Endothelial cell of umbilical vein (primary cell): Measurements from ENCODE around the gene PDE11A. TPM values are rescaled to one million over a fixed set of nuclear protein-coding genes. Genes with fewer than 3 reads are reported as not detected.

ENCODE experiments used
- BruUV-seq: library from RNA; stranded (reverse); fragments of 400-500 nt; replicated peaks from 2 replicates; lab custom pipeline; 2021; lab: Mats Ljungman, UMichigan
- CTCF ChIA-PET: fragments of 300-600, 350-600 bp; sonication (Branson Sonifier 250); formaldehyde crosslinking; loops from one replicate; lab custom pipeline; 2021; ENCODE audit warnings: antibody characterized with exemption, inconsistent platforms; lab: Charles Lee
- POLR2A ChIA-PET: fragments of 300-600, 350-600 bp; sonication (Branson Sonifier 250); formaldehyde crosslinking; loops from one replicate; lab custom pipeline; 2021; ENCODE audit warnings: antibody characterized with exemption, inconsistent platforms; lab: Charles Lee
- DNase-seq: peaks from one replicate; pipeline ENCODE4 v3.0.0-alpha.2; 2011; ENCODE audit warnings: low read depth, low spot score
- FAIRE-seq: peaks from 2 replicates; lab custom pipeline; 2011; peaks lifted over from hg19 to GRCh38; lab: Jason Lieb, UNC
- H2AFZ ChIP-seq: 2 replicates; pipeline ENCODE4 v1.6.0; 2012; ENCODE audit warnings: low read depth, low read length, control low read depth, inconsistent platforms
- H3K27ac ChIP-seq: 2 replicates; pipeline ENCODE4 v1.5.1; 2011; ENCODE audit warnings: low read depth, mild to moderate bottlenecking, control low read depth, low read length, moderate library complexity; ENCODE audit not compliant: insufficient read depth
- H3K27me3 ChIP-seq, 2 experiments: 2 replicates each; pipeline versions ENCODE4 v1.6.0 to v1.6.1; 2011; ENCODE audit warnings: low read length in 2 of 2, mixed read lengths in 1 of 2; ENCODE audit not compliant: control insufficient read depth in 2 of 2, insufficient read depth in 2 of 2
- H3K36me3 ChIP-seq, 2 experiments: 2 replicates in 1 of 2; 3 replicates in 1 of 2; pipeline ENCODE4 v1.5.1; 2011; ENCODE audit warnings: low read length in 2 of 2, mild to moderate bottlenecking in 1 of 2, moderate library complexity in 1 of 2; ENCODE audit not compliant: control insufficient read depth in 2 of 2, insufficient read depth in 2 of 2; ENCODE audit errors: extremely low read depth in 1 of 2
- H3K4me1 ChIP-seq: 3 replicates; pipeline ENCODE4 v1.5.1; 2011; ENCODE audit warnings: mild to moderate bottlenecking, low read length; ENCODE audit not compliant: control insufficient read depth, insufficient read depth; ENCODE audit errors: extremely low read depth
- H3K4me2 ChIP-seq: 2 replicates; pipeline ENCODE4 v1.6.1; 2011; ENCODE audit warnings: low read length, control low read depth, mixed read lengths; ENCODE audit not compliant: insufficient read depth
- H3K4me3 ChIP-seq, 3 experiments: fragments of 200-600 bp in 1 of 3; sonication (generic), shearing (Covaris generic) in 1 of 3; replicated peaks in 1 of 3; 2 replicates each; pipeline ENCODE4 v1.5.1; 2011 to 2016; ENCODE audit warnings: control low read depth in 3 of 3, low read length in 3 of 3, mild to moderate bottlenecking in 2 of 3, inconsistent platforms in 1 of 3, low read depth in 1 of 3, moderate library complexity in 1 of 3; ENCODE audit not compliant: insufficient read depth in 1 of 3
- H3K79me2 ChIP-seq: 2 replicates; pipeline ENCODE4 v1.6.0; 2012; ENCODE audit warnings: low read length, inconsistent platforms; ENCODE audit not compliant: control insufficient read depth, insufficient read depth
- H3K9ac ChIP-seq: replicated peaks from 2 replicates; pipeline ENCODE3; 2011; ENCODE audit warnings: low read length, control low read depth; ENCODE audit not compliant: insufficient read depth; ENCODE audit errors: extremely low read depth
- H3K9me1 ChIP-seq: replicated peaks from 3 replicates; pipeline ENCODE4 v1.6.0; 2011; ENCODE audit warnings: mild to moderate bottlenecking, low read length; ENCODE audit not compliant: control insufficient read depth, insufficient read depth; ENCODE audit errors: extremely low read depth
- H3K9me3 ChIP-seq: replicated peaks from 2 replicates; pipeline ENCODE4 v1.5.1; 2012; ENCODE audit warnings: low read length, inconsistent platforms; ENCODE audit not compliant: control insufficient read depth, insufficient read depth
- H4K20me1 ChIP-seq: replicated peaks from 2 replicates; pipeline ENCODE3; 2011; ENCODE audit warnings: mild to moderate bottlenecking, low read length; ENCODE audit not compliant: control insufficient read depth, insufficient read depth; ENCODE audit errors: extremely low read depth
- CTCF ChIP-seq, 2 donors: IDR thresholded peaks; 1 replicate in 1 of 2; 2 replicates in 1 of 2; pipeline ENCODE4 v1.5.1; 2011; ENCODE audit warnings: low read length in 2 of 2, mild to moderate bottlenecking in 2 of 2, moderate library complexity in 2 of 2, control low read depth in 1 of 2, inconsistent platforms in 1 of 2, low read depth in 1 of 2; ENCODE audit not compliant: insufficient read depth in 1 of 2; ENCODE audit errors: extremely low read depth in 1 of 2
- EZH2 ChIP-seq: IDR thresholded peaks from 2 replicates; pipeline ENCODE4 v1.6.1; 2012; ENCODE audit warnings: borderline replicate concordance, low read depth, mild to moderate bottlenecking, moderate library complexity, low read length, inconsistent platforms; ENCODE audit not compliant: severe bottlenecking
- FOS ChIP-seq: IDR thresholded peaks from 2 replicates; pipeline ENCODE4 v1.6.1; 2011; ENCODE audit warnings: mild to moderate bottlenecking, low read length, moderate library complexity, borderline replicate concordance; ENCODE audit not compliant: insufficient read depth
- GATA2 ChIP-seq: IDR thresholded peaks from 2 replicates; pipeline ENCODE4 v1.7.0; 2011; ENCODE audit warnings: low read depth, mild to moderate bottlenecking, moderate library complexity, mixed read lengths, low read length; ENCODE audit not compliant: insufficient read length, insufficient read depth
- MYC ChIP-seq: IDR thresholded peaks from one replicate; pipeline ENCODE4 v1.6.1; 2011; ENCODE audit warnings: mild to moderate bottlenecking, low read depth, low read length
- POLR2A ChIP-seq: IDR thresholded peaks from 2 replicates; pipeline ENCODE4 v1.6.1; 2012; ENCODE audit warnings: low read depth, mild to moderate bottlenecking, control low read depth, low read length
- POLR2AphosphoS5 ChIP-seq: IDR thresholded peaks from 2 replicates; pipeline ENCODE4 v1.6.1; 2012; ENCODE audit warnings: low read depth, mild to moderate bottlenecking, control low read depth, low read length, moderate library complexity; ENCODE audit not compliant: insufficient read depth
- dilution Hi-C: fragments of 300-500 bp; cut with MboI; formaldehyde crosslinking; loops from one replicate; pipeline ENCODE4 v1.15.0; 2019; ENCODE audit warnings: low sequenced_read_pairs; ENCODE audit not compliant: extremely low pct_ligation_motif_present
- intact Hi-C: fragments of 100-400 bp; cut with micrococcal nuclease; formaldehyde crosslinking; loops from one replicate; pipeline ENCODE4 v1.10.0; 2022
- polyA plus RNA-seq, 4 experiments: library from polyadenylated mRNA; depleted of rRNA in 3 of 4; stranded (reverse) in 3 of 4; unstranded in 1 of 4; fragments of >200 nt; gene quantifications; 2 replicates each; pipeline versions ENCODE4 v1.2.1 to v1.2.3, GENCODE V29; 2011 to 2012; ENCODE audit warnings: missing spikeins in 1 of 4
- total RNA-seq: library from RNA; stranded (reverse); gene quantifications from 2 replicates; pipeline ENCODE4 v1.2.3, GENCODE V29; 2021

The PDE11A gene
- total and polyA plus RNA-seq, 2 donors (not counting 3 experiments of a cell fraction or from before 2014, with no cell fraction given): 0.07 to 0.51 TPM

DNA sequence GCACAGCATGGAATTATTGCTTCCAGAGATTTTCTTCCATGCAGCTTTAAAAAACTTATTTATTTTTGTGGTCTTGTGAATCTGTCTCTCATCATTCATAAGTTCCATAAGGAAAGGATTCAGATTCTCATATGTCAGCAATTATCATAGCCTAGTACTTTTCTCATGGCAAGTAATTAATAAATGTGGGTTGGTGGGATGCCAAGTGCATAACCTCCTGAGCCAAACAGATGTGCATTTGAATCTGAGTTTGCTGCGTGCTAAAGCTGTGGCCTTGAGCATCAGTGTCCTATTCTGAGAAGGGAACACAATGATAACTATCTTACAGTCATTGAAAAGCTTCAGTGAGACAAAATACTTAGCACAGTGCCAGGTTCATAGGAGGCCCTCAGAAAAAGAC lies 331.9 kb downstream of the PDE11A start:
- ChIA-PET CTCF (interaction anchor here (0.5 kb wide), 1 partner anchor 29 kb away, joined by 5 read pairs; no protein-coding TSS in a partner anchor), POLR2A (no interaction called here)
- no peak for DNase-seq
- no peaks in the 10 kb centered on the region for H3K9me1 ChIP-seq
- no peak overlapping the region for H3K4me3 ChIP-seq
- no peak overlapping the region for H3K9ac ChIP-seq
- no TSS peak for BruUV-seq
- no peaks in the 10 kb centered on the region for H3K27me3 ChIP-seq
- dilution Hi-C loops: no loop called here
- H3K27ac ChIP-seq: no peak overlapping the region
- peaks cover 7% of the 10 kb centered on the region for H3K4me1 ChIP-seq
- H3K36me3 ChIP-seq: no peaks in the 10 kb centered on the region
- intact Hi-C loops: no loop called here
- TF ChIP-seq FOS (no peak), POLR2A (no peak), MYC (no peak), EZH2 (no peak), CTCF (IDR thresholded peaks at IDR 0.05; ENCODE audit: extremely low read depth in 1 of 2, insufficient read depth in 1 of 2, low read depth in 1 of 2, low read length in 2 of 2) (no peak), POLR2AphosphoS5 (no peak), GATA2 (no peak)
- H2AFZ ChIP-seq: no peak overlapping the region
- H3K79me2 ChIP-seq: no peaks in the 10 kb centered on the region
- no peaks in the 10 kb centered on the region for H3K9me3 ChIP-seq
- no peak for FAIRE-seq
- H3K4me2 ChIP-seq: no peak overlapping the region
- no peaks in the 10 kb centered on the region for H4K20me1 ChIP-seq
